IMR-90 (cell line): ENCODE results near the gene CDH16. TPM values are rescaled to one million over a fixed set of nuclear protein-coding genes. Genes with fewer than 3 reads are reported as not detected.

Experiments used
- ATAC-seq: fragments of 200-7000 bp; cut with Tn5 transposase; 2 replicates; pipeline ENCODE4 v1.9.1; 2020; ENCODE audit warnings: low read depth, mild to moderate bottlenecking, moderate library complexity
- BruUV-seq: library from RNA; stranded (reverse); fragments of 400-500 nt; replicated peaks from 2 replicates; lab custom pipeline; 2021; lab: Mats Ljungman, UMichigan
- CTCF ChIA-PET: fragments of 300-600 bp; formaldehyde crosslinking; extraction: SDS; loops from one replicate; lab custom pipeline; 2021; ENCODE audit warnings: antibody characterized with exemption; lab: Yijun Ruan, JAX
- POLR2A ChIA-PET: fragments of 300-600 bp; sonication (Branson Sonifier 250); formaldehyde crosslinking; loops from one replicate; lab custom pipeline; 2022; ENCODE audit warnings: antibody characterized with exemption; ENCODE audit not compliant: unreplicated experiment; lab: Charles Lee
- DNase-seq: peaks from one replicate; pipeline ENCODE4 v3.0.0; 2013
- H2AFZ ChIP-seq: replicated peaks from 2 replicates; pipeline ENCODE3; 2013; ENCODE audit warnings: low read length, mild to moderate bottlenecking; ENCODE audit not compliant: poor library complexity
- H2AK5ac ChIP-seq: 2 replicates; pipeline ENCODE4 v1.6.1; 2013; ENCODE audit warnings: low read depth, low read length, inconsistent platforms
- H2AK9ac ChIP-seq: replicated peaks from 2 replicates; pipeline ENCODE3; 2013; ENCODE audit warnings: mild to moderate bottlenecking, low read depth, low read length, moderate library complexity; ENCODE audit not compliant: poor library complexity
- H2BK120ac ChIP-seq: 2 replicates; pipeline ENCODE4 v1.6.1; 2013; ENCODE audit warnings: low read depth, low read length, inconsistent platforms
- H2BK15ac ChIP-seq: 3 replicates; pipeline ENCODE4 v1.6.1; 2013; ENCODE audit warnings: low read depth, low read length, inconsistent platforms
- H2BK20ac ChIP-seq: 2 replicates; pipeline ENCODE4 v1.6.1; 2013; ENCODE audit warnings: low read depth, mild to moderate bottlenecking, inconsistent platforms, low read length, moderate library complexity
- H2BK5ac ChIP-seq: 2 replicates; pipeline ENCODE4 v1.6.1; 2013; ENCODE audit warnings: mild to moderate bottlenecking, low read depth, low read length, inconsistent platforms; ENCODE audit not compliant: poor library complexity, severe bottlenecking
- H3K14ac ChIP-seq: replicated peaks from 2 replicates; pipeline ENCODE4 v1.6.1; 2013; ENCODE audit warnings: low read depth, low read length, inconsistent platforms
- H3K18ac ChIP-seq: 2 replicates; pipeline ENCODE4 v1.6.1; 2013; ENCODE audit warnings: low read depth, low read length, control low read depth
- H3K23ac ChIP-seq: 2 replicates; pipeline ENCODE4 v1.6.1; 2013; ENCODE audit warnings: low read depth, low read length, inconsistent platforms
- H3K27ac ChIP-seq: 2 replicates; pipeline ENCODE4 v1.5.1; 2013; ENCODE audit warnings: mild to moderate bottlenecking, control low read depth, low read length; ENCODE audit not compliant: insufficient read depth
- H3K27me3 ChIP-seq: 2 replicates; pipeline ENCODE4 v1.6.1; 2013; ENCODE audit warnings: low read length; ENCODE audit not compliant: control insufficient read depth, insufficient read depth
- H3K36me3 ChIP-seq: 2 replicates; pipeline ENCODE4 v1.6.1; 2013; ENCODE audit warnings: low read length, mixed read lengths; ENCODE audit not compliant: control insufficient read depth, insufficient read depth
- H3K4ac ChIP-seq: 2 replicates; pipeline ENCODE4 v1.6.1; 2013; ENCODE audit warnings: low read depth, low read length, inconsistent platforms
- H3K4me1 ChIP-seq: 2 replicates; pipeline ENCODE4 v1.6.1; 2013; ENCODE audit warnings: low read length, mixed read lengths; ENCODE audit not compliant: control insufficient read depth, insufficient read depth
- H3K4me2 ChIP-seq: 2 replicates; pipeline ENCODE4 v1.6.1; 2013; ENCODE audit warnings: low read depth, mild to moderate bottlenecking, control low read depth, low read length, moderate library complexity
- H3K4me3 ChIP-seq: 2 replicates; pipeline ENCODE4 v1.5.1; 2013; ENCODE audit warnings: low read depth, mild to moderate bottlenecking, control low read depth, low read length, moderate library complexity; ENCODE audit not compliant: insufficient read depth
- H3K56ac ChIP-seq: 2 replicates; pipeline ENCODE4 v1.6.1; 2013; ENCODE audit warnings: low read length, inconsistent platforms; ENCODE audit not compliant: insufficient read depth; ENCODE audit errors: extremely low read depth
- H3K79me1 ChIP-seq, 2 experiments: 2 replicates each; pipeline ENCODE4 v1.6.1; 2013; ENCODE audit warnings: low read length in 2 of 2, inconsistent platforms in 1 of 2, low read depth in 1 of 2
- H3K9ac ChIP-seq: 2 replicates; pipeline ENCODE4 v1.6.1; 2013; ENCODE audit warnings: low read depth, low read length, control low read depth
- H3K9me1 ChIP-seq: 2 replicates; pipeline ENCODE4 v1.6.1; 2013; ENCODE audit warnings: low read length, inconsistent platforms; ENCODE audit not compliant: insufficient read depth
- H3K9me3 ChIP-seq: 2 replicates; pipeline ENCODE4 v1.6.1; 2013; ENCODE audit warnings: low read length; ENCODE audit not compliant: control insufficient read depth, insufficient read depth
- H4K20me1 ChIP-seq: 2 replicates; pipeline ENCODE4 v1.6.1; 2013; ENCODE audit warnings: low read length, inconsistent platforms; ENCODE audit not compliant: insufficient read depth
- H4K5ac ChIP-seq: 2 replicates; pipeline ENCODE4 v1.6.1; 2013; ENCODE audit warnings: mild to moderate bottlenecking, low read depth, low read length, control low read depth
- H4K8ac ChIP-seq, 2 experiments: 2 replicates each; pipeline ENCODE4 v1.6.1; 2013; ENCODE audit warnings: low read depth in 2 of 2, low read length in 2 of 2, control low read depth in 1 of 2, inconsistent platforms in 1 of 2
- H4K91ac ChIP-seq: 2 replicates; pipeline ENCODE4 v1.6.1; 2013; ENCODE audit warnings: low read depth, low read length, inconsistent platforms; ENCODE audit not compliant: insufficient read depth
- FOS ChIP-seq: fragments of 150-350 bp; IDR thresholded peaks from 2 replicates; pipeline ENCODE4 v1.6.1; 2016; ENCODE audit warnings: low read depth, low read length
- POLR2A ChIP-seq: IDR thresholded peaks from 2 replicates; pipeline ENCODE4 v1.6.1; 2012; ENCODE audit warnings: mild to moderate bottlenecking, low read depth, low read length
- RCOR1 ChIP-seq: IDR thresholded peaks from 2 replicates; pipeline ENCODE4 v1.6.1; 2012; ENCODE audit warnings: mild to moderate bottlenecking, low read length, improper control_type of control experiment; ENCODE audit not compliant: insufficient replicate concordance
- SMC3 ChIP-seq: fragments of 150-350 bp; IDR thresholded peaks from 2 replicates; pipeline ENCODE4 v1.6.1; 2016; ENCODE audit warnings: low read depth, mild to moderate bottlenecking, antibody characterized with exemption, low read length, moderate library complexity
- USF2 ChIP-seq: fragments of 150-350 bp; IDR thresholded peaks from 2 replicates; pipeline ENCODE4 v1.6.1; 2017; ENCODE audit warnings: mild to moderate bottlenecking, antibody characterized with exemption, low read length, low read depth
- WGBS, 2 experiments: methylation state at CpG; one replicate each; pipeline versions ENCODE4 v1.1.5 to v1.1.7; 2013; ENCODE audit warnings: missing lambda C conversion rate in 2 of 2; ENCODE audit not compliant: insufficient read length in 1 of 2; ENCODE audit errors: extremely low coverage in 2 of 2; 5-methylcytosine and 5-hydroxymethylcytosine counted together
- dilution Hi-C: fragments of 300-500 bp; cut with HindIII; formaldehyde crosslinking; loops from one replicate; pipeline ENCODE4 v1.14.3; 2018; ENCODE audit warnings: low sequenced_read_pairs; ENCODE audit not compliant: unreplicated experiment
- in situ Hi-C: fragments of 300-500 bp; cut with MboI; formaldehyde crosslinking; loops from 3 replicates; pipeline ENCODE4 v1.14.3; 2019; ENCODE audit warnings: low sequenced_read_pairs, inconsistent platforms, mixed read lengths
- intact Hi-C: fragments of 100-400 bp; cut with micrococcal nuclease; formaldehyde crosslinking; loops from 2 replicates; pipeline ENCODE4 v1.10.0; 2022
- polyA plus RNA-seq, 3 experiments: library from polyadenylated mRNA; depleted of rRNA; stranded (reverse); fragments of >200 nt; gene quantifications; 2 replicates each; pipeline ENCODE4 v1.2.3, GENCODE V29; 2012; ENCODE audit warnings: low replicate concordance in 1 of 3
- total RNA-seq: library from RNA; depleted of rRNA; stranded (reverse); fragments of >200 nt; gene quantifications from 2 replicates; pipeline ENCODE4 v1.2.3, GENCODE V29; 2012

CDH16 gene
- total and polyA plus RNA-seq, 2 of the 4 experiments (the other 2 are of a cell fraction) = not detected

GRCh38 chr16:66874079-66874775 lies 44.5 kb downstream of the CDH16 start:
- peak; percentile 49 for DNase-seq
- H2BK120ac ChIP-seq = peak overlapping the region; percentile 98
- POLR2A ChIA-PET = no interaction called here
- H3K9ac ChIP-seq = no peak overlapping the region; the same call in 1 of the 2 replicates
- dilution Hi-C loops = no loop called here
- intact Hi-C loops = loop anchor here (5.0 kb wide), 1 partner anchor 212 kb away; no protein-coding TSS in a partner anchor
- no TSS peak for BruUV-seq
- H2BK20ac ChIP-seq = peak overlapping the region; percentile 100
- H3K27ac ChIP-seq = peak overlapping the region; percentile 76
- CTCF ChIA-PET = interaction anchor here (1.1 to 1.3 kb wide), 2 partner anchors 44 to 134 kb away, joined by 4 to 8 read pairs; partner anchors contain the start of gene NAE1
- no peaks in the 10 kb centered on the region for H3K9me3 ChIP-seq
- peak; percentile 8 for ATAC-seq
- H3K36me3 ChIP-seq = no peaks in the 10 kb centered on the region
- H4K8ac ChIP-seq = peak overlapping the region; percentile 71 to 83
- no peak overlapping the region for H3K4me3 ChIP-seq
- H2BK5ac ChIP-seq = peak overlapping the region; percentile 94
- H3K14ac ChIP-seq = peak overlapping the region; percentile 98
- peak overlapping the region; percentile 89 for H2AK9ac ChIP-seq
- H2BK15ac ChIP-seq = peak overlapping the region; percentile 98; the same call in 2 of the 3 replicates
- peak overlapping the region; percentile 97 for H4K91ac ChIP-seq
- peaks cover 10% of the 10 kb centered on the region for H3K9me1 ChIP-seq
- peaks cover 12% of the 10 kb centered on the region for H3K4me1 ChIP-seq
- no peak overlapping the region for H3K4me2 ChIP-seq
- in situ Hi-C loops = no loop called here
- no CpG with 5 or more reads among the region's 1 CpG for WGBS, 2 experiments
- H3K79me1 ChIP-seq = no peaks in the 10 kb centered on the region
- no peak for TF ChIP-seq FOS
- no peak for TF ChIP-seq RCOR1
- no peak for TF ChIP-seq POLR2A
- no peak for TF ChIP-seq USF2
- TF ChIP-seq SMC3 = no peak
- H3K18ac ChIP-seq = peak overlapping the region; percentile 67
- peak overlapping the region; percentile 68 for H3K56ac ChIP-seq
- peaks cover 3% of the 10 kb centered on the region; the same call in 1 of the 2 replicates for H4K20me1 ChIP-seq
- peak overlapping the region; percentile 98 for H3K23ac ChIP-seq
- H3K4ac ChIP-seq = peak overlapping the region; percentile 99
- H4K5ac ChIP-seq = peak overlapping the region; percentile 58
- H3K27me3 ChIP-seq = no peaks in the 10 kb centered on the region
- peak overlapping the region; percentile 84 for H2AFZ ChIP-seq
- peak overlapping the region; percentile 99 for H2AK5ac ChIP-seq
